ENCODE measurements around the gene BTBD6. TPM values are rescaled to one million over a fixed set of nuclear protein-coding genes. Genes with fewer than 3 reads are reported as not detected.

Gene BTBD6
- total RNA-seq, 1 donor from 2014 or later = 35.3 TPM

- no peaks in the 10 kb centered on the region for H3K27me3 Mint-ChIP-seq (ENCODE audit: unreplicated experiment)
- H3K27ac Mint-ChIP-seq (ENCODE audit: unreplicated experiment) = no peak overlapping the region
- no peak overlapping the region for H3K4me3 Mint-ChIP-seq (ENCODE audit: unreplicated experiment)
- no peak for TF ChIP-seq CTCF (IDR thresholded peaks at IDR 0.05)
- no peaks in the 10 kb centered on the region for H3K9me3 Mint-ChIP-seq (ENCODE audit: unreplicated experiment)
- no peak for DNase-seq (ENCODE audit: extremely low spot score, unreplicated experiment)
- H3K4me1 Mint-ChIP-seq (ENCODE audit: unreplicated experiment) = peaks cover 5% of the 10 kb centered on the region
- H3K36me3 Mint-ChIP-seq (ENCODE audit: unreplicated experiment) = peaks cover 15% of the 10 kb centered on the region
Measured at GRCh38 chr14:105216490-105217247, 31.7 kb upstream of the BTBD6 start.

GRCh38 chr14:105217774-105218173 lies 30.6 kb upstream of the BTBD6 start:
- H3K36me3 Mint-ChIP-seq (ENCODE audit: unreplicated experiment) = peaks cover 15% of the 10 kb centered on the region
- H3K9me3 Mint-ChIP-seq (ENCODE audit: unreplicated experiment) = no peaks in the 10 kb centered on the region
- no peaks in the 10 kb centered on the region for H3K27me3 Mint-ChIP-seq (ENCODE audit: unreplicated experiment)
- H3K4me1 Mint-ChIP-seq (ENCODE audit: unreplicated experiment) = peaks cover 5% of the 10 kb centered on the region
- H3K27ac Mint-ChIP-seq (ENCODE audit: unreplicated experiment) = no peak overlapping the region
- TF ChIP-seq CTCF (IDR thresholded peaks at IDR 0.05) = no peak
- no peak for DNase-seq (ENCODE audit: extremely low spot score, unreplicated experiment)
- H3K4me3 Mint-ChIP-seq (ENCODE audit: unreplicated experiment) = no peak overlapping the region

GRCh38 chr14:105218611-105219010 lies 29.7 kb upstream of the BTBD6 start:
- no peak overlapping the region for H3K4me3 Mint-ChIP-seq (ENCODE audit: unreplicated experiment)
- no peaks in the 10 kb centered on the region for H3K4me1 Mint-ChIP-seq (ENCODE audit: unreplicated experiment)
- no peak for DNase-seq (ENCODE audit: extremely low spot score, unreplicated experiment)
- no peaks in the 10 kb centered on the region for H3K9me3 Mint-ChIP-seq (ENCODE audit: unreplicated experiment)
- no peak overlapping the region for H3K27ac Mint-ChIP-seq (ENCODE audit: unreplicated experiment)
- no peaks in the 10 kb centered on the region for H3K27me3 Mint-ChIP-seq (ENCODE audit: unreplicated experiment)
- H3K36me3 Mint-ChIP-seq (ENCODE audit: unreplicated experiment) = peaks cover 12% of the 10 kb centered on the region
- no peak for TF ChIP-seq CTCF (IDR thresholded peaks at IDR 0.05)

- H3K27ac Mint-ChIP-seq (ENCODE audit: unreplicated experiment) = no peak overlapping the region
- no peak overlapping the region for H3K4me3 Mint-ChIP-seq (ENCODE audit: unreplicated experiment)
- H3K4me1 Mint-ChIP-seq (ENCODE audit: unreplicated experiment) = no peaks in the 10 kb centered on the region
- H3K9me3 Mint-ChIP-seq (ENCODE audit: unreplicated experiment) = no peaks in the 10 kb centered on the region
- no peak for DNase-seq (ENCODE audit: extremely low spot score, unreplicated experiment)
- H3K36me3 Mint-ChIP-seq (ENCODE audit: unreplicated experiment) = peaks cover 12% of the 10 kb centered on the region
- TF ChIP-seq CTCF (IDR thresholded peaks at IDR 0.05) = no peak
- no peaks in the 10 kb centered on the region for H3K27me3 Mint-ChIP-seq (ENCODE audit: unreplicated experiment)
Measured at GRCh38 chr14:105219043-105219612, 29.2 kb upstream of the BTBD6 start.

- peaks cover 12% of the 10 kb centered on the region for H3K36me3 Mint-ChIP-seq (ENCODE audit: unreplicated experiment)
Measured at GRCh38 chr14:105219753-105220152, 28.6 kb upstream of the BTBD6 start.

More at GRCh38 chr14:105219753-105220152, 28.6 kb upstream of the BTBD6 start:
- no peaks in the 10 kb centered on the region for H3K9me3 Mint-ChIP-seq (ENCODE audit: unreplicated experiment)
- TF ChIP-seq CTCF (IDR thresholded peaks at IDR 0.05) = no peak
- DNase-seq (ENCODE audit: extremely low spot score, unreplicated experiment) = no peak
- no peaks in the 10 kb centered on the region for H3K27me3 Mint-ChIP-seq (ENCODE audit: unreplicated experiment)
- no peak overlapping the region for H3K4me3 Mint-ChIP-seq (ENCODE audit: unreplicated experiment)
- H3K27ac Mint-ChIP-seq (ENCODE audit: unreplicated experiment) = no peak overlapping the region
- H3K4me1 Mint-ChIP-seq (ENCODE audit: unreplicated experiment) = no peaks in the 10 kb centered on the region
